IPS-18c (cell line): ENCODE data around the gene INSR.
"Not testable (repeated sequence)": the region's sequence is repeated elsewhere in the genome, so short reads cannot be mapped to it uniquely, and the experiment has no call there.

Experiments
- H3K4me3 ChIP-seq: 2 replicates; pipeline ENCODE4 v1.7.0; 2013; ENCODE audit warnings: low read depth, mild to moderate bottlenecking, low read length, moderate library complexity; ENCODE audit not compliant: insufficient read depth
- H3K9me3 ChIP-seq: one replicate; pipeline ENCODE4 v1.6.1; 2013; ENCODE audit warnings: mild to moderate bottlenecking, low read length, moderate library complexity; ENCODE audit not compliant: control insufficient read depth, insufficient read depth

Gene INSR

GRCh38 chr19:7293762-7294557 is at the start of gene INSR:
Gene INSR, minus strand, starts transcription at chr19:7294414. Its CDS starts 523 bp downstream, at chr19:7293891.
- no peaks in the 10 kb centered on the region for H3K9me3 ChIP-seq
- H3K4me3 ChIP-seq = peak within 1 kb of the TSS; percentile 71

DNA sequence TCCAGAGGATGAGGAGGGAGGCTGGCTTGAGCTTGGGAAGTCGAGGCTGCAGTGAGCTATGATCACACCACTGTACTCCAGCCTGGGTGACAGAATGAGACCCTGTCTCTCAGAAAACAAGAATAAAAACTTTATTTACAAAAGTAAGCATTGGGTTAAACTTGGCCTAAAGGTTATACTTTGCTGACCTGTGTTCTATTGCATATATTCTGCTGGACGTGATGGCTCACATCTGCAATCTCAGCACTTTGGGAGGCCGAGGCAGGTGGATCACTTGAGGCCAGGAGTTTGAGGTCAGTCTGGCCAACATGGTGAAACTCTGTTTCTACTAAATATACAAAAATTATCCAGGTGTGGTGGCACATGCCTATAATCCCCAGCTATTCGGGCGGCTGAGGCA is 47.9 kb upstream of the INSR start:
- Histone ChIP-seq H3K4me3 (no peak overlapping the region), H3K9me3 (no peaks in the 10 kb centered on the region)

GRCh38 chr19:7340959-7341837 is 47.0 kb upstream of the INSR start:
- Histone ChIP-seq H3K9me3 (no peaks in the 10 kb centered on the region), H3K4me3 (no peak overlapping the region)

- Histone ChIP-seq H3K9me3 (no peaks in the 10 kb centered on the region), H3K4me3 (no peak overlapping the region)
Measured at GRCh38 chr19:7337380-7338194, 43.4 kb upstream of the INSR start.

DNA sequence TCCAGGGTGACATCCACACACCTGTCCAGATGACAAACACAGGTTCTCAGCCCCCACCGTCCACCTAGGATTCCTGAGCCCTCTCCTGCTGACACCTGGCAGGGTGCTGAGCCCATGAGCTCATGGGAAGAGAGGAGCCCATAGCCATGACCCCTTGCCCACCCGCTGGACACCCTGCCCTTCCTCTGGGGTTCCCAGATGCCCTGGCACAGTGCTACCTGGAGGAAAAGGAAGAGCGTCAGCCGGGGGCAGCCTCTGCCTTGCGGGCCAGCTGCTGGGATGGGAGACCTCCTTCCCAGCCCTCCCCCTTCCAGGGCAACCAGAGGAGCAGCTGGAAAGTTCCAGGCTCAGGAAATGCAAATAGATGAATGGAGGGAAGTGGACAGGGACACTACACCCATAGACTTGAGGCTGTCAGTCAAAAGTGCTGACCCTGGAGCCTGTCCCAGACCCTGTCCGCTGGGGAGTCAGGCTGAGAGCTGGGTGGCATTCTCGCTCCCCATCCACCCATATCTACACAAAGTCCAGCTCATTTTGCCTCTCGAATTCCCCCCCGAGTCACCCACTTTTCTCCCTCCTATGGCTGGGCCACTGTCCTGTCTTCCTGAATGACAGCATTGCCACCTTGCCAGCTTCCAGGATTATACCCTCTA is 42.2 kb upstream of the INSR start:
- Histone ChIP-seq H3K4me3 (no peak overlapping the region), H3K9me3 (no peaks in the 10 kb centered on the region)

DNA sequence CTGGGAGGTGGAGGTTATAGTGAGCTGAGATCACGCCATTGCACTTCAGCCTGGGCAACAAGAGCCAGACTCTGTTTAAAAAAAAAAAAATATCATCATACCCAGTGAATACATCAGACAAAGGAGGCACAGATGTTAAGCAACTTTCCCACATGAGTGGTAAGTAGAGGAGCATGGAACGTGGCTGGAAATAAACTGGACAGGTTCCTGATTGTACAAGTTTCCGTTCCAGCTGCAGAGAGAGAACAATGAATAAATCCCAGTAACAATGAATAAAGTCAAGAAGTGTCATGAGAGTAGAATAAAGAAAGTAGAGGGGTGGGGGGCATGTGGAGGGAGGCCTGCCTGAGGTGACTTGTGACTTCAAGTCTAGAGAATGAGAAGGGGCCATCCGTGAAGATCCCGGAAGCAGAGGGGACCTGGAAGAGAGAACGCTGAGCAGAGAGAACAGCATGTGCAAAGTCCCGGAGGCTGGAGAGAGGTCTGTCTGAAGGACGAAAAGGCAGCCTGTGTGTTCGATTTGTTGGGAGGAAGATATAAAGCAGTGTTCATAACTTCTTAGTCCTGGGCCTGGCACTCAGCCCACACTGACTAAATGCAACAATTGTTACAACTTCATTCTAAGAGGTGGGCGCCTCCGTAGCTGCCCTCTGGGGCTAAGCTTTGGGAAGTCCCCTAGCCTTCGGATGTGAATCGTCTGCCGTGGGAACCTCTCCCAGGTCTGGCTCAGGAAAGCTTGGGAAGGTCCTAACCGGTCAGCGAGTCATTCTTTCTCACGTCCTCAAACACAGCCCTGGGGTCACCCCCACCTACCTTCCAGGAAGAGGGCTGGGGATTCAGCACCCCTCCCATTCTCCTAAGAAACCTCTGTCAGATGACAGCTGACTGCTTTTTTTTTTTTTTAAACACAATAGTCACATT is 39.2 kb upstream of the INSR start:
- no peak overlapping the region for H3K4me3 ChIP-seq
- H3K9me3 ChIP-seq = no peaks in the 10 kb centered on the region

DNA sequence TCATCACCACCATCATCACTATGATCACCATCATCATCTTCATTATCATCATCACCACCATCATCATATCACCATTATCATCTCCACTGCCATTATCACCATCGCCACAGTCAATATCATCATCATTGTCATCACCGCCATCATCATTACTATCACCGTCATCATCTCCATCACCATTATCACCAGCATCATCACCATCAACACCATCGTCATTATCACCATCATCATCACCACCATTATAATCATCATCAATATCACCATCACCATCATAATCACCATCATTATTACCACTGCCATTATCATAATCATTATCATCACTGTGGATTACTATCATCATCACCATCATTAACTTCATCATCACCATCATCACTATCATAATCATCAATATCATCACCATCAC is 37.2 kb upstream of the INSR start:
- no peak overlapping the region for H3K4me3 ChIP-seq
- peaks cover 2% of the 10 kb centered on the region for H3K9me3 ChIP-seq

- H3K4me3 ChIP-seq = no peak overlapping the region
- peaks cover 2% of the 10 kb centered on the region for H3K9me3 ChIP-seq
Measured at GRCh38 chr19:7328647-7329046, 34.4 kb upstream of the INSR start.

DNA sequence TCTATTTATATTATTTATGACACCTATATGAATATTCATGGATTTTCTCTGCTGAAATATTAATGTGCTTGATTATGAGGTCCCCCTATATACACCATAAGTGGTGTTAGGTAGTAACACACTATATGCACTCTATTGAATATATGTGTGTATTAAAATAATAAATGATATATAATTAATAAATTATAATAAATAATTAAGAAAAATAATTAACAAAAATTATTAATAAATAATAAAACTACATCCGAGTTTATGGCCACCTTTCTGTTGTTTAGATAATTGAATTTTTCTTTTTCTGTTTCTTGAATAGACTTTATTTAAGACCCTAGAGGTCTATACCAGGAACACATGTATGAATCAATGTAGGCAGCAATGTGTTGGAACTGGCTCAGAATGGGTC is 33.6 kb upstream of the INSR start:
- no peak overlapping the region for H3K4me3 ChIP-seq

GRCh38 chr19:7326105-7326877 is 32.1 kb upstream of the INSR start:
- peaks cover 2% of the 10 kb centered on the region for H3K9me3 ChIP-seq
- no peak overlapping the region for H3K4me3 ChIP-seq

More for the DNA sequence above, 33.6 kb upstream of the INSR start:
- H3K9me3 ChIP-seq = peaks cover 2% of the 10 kb centered on the region

DNA sequence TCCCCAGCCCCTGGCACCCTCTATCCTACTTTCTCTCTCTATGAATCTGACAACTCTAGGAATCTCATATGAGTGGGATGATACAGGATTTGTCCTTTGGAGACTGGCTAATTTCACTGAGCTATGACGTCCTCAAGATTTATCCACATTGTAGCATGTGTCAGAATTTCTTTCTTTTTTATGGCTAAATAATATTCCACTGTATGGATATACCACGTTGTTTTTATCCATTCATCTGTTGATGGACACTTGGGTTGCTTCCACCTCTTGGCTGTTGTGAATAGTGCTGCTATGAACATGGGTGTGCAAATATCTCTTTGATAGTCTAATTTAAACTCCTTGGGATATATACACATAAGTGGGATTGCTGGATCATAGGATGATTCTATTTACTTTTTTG is 24.0 kb upstream of the INSR start:
- peaks cover 4% of the 10 kb centered on the region for H3K9me3 ChIP-seq
- no peak overlapping the region for H3K4me3 ChIP-seq

- Histone ChIP-seq H3K4me3 (no peak overlapping the region), H3K9me3 (peaks cover 2% of the 10 kb centered on the region)
Measured at GRCh38 chr19:7312816-7313215, 18.6 kb upstream of the INSR start.

DNA sequence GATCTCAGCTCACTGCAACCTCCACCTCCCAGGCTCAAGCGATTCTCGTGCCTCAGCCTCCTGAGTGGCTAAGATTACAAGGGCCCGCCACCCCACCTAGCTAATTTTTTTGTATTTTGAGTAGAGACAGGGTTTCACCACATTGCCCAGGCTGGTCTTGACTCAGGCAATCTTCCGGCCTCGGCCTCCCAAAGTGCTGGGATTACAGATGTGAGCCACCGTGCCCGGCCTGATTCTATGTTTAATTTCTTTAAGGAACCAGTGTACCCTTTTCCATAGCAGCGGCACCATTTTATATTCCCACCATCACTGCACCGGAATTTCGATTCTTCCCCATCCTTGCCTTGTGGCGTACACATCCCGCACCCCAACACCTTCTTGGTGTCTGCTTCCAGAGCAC is 17.7 kb upstream of the INSR start:
- H3K4me3 ChIP-seq = no peak overlapping the region
- no peaks in the 10 kb centered on the region for H3K9me3 ChIP-seq

DNA sequence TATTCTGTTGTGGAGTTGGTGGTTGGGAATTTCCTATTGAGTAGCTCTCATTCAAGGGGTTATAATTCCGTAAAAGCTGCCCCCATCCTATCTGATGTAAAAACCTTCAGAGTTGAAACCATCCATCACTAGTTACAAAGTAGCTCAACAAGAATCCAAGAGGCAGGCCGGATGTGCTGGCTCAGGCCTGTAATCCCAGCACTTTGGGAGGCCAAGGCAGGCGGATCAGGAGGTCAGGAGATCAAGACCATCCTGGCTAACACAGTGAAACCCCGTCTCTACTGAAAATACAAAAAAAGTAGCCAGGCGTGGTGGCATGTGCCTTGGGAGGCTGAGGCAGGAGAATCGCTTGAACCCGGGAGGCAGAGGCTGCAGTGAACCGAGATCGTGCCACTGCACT is 14.1 kb upstream of the INSR start:
- H3K4me3 ChIP-seq, H3K9me3 ChIP-seq: not testable (repeated sequence)

DNA sequence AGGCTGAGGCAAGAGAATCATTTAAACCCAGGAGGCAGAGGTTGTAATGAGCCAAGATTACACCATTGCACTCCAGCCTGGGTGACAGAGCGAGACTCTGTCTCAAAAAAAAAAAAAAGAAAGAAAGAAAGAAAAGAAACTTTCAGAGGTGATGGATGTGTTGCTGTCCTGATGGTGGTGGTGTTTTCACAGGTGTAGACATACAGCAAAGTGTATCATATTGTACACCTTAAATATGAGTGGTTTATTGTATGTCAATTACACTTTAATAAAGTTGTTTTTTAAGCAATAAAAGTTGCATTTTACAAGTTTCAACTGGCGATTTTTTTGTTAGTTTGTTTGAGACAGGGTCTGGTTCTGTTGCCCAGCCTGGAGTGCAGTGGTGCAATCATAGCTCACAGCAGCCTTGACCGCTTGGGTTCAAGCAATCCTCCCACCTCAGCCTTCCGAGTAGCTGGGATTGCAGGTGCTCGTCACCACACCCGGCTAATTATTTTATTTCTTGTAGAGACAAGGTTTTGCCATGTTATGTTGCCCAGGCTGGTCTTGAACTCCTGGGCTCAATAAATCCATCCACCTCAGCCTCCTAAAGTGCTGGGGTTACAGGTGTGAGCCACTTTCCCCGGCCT is 13.5 kb upstream of the INSR start:
- Histone ChIP-seq H3K4me3 (no peak overlapping the region), H3K9me3 (no peaks in the 10 kb centered on the region)
